Nephron (organoid): ENCODE measurements around the gene DPY19L3.

ENCODE experiments used
- H3K27ac Mint-ChIP-seq, 3 experiments: 2 replicates each; pipeline ENCODE4 v1.8.0; 2020; ENCODE audit warnings: mixed read lengths in 3 of 3, mild to moderate bottlenecking in 2 of 3, moderate library complexity in 1 of 3
- H3K27me3 Mint-ChIP-seq: 2 replicates; pipeline ENCODE4 v1.8.0; 2021; ENCODE audit warnings: low read depth, mild to moderate bottlenecking, moderate library complexity, mixed read lengths
- H3K36me3 Mint-ChIP-seq: 2 replicates; pipeline ENCODE4 v1.8.0; 2020; ENCODE audit warnings: low read depth, mixed read lengths
- H3K4me1 Mint-ChIP-seq: 2 replicates; pipeline ENCODE4 v1.8.0; 2020; ENCODE audit warnings: mixed read lengths
- H3K4me3 Mint-ChIP-seq, 3 experiments: 2 replicates each; pipeline ENCODE4 v1.8.0; 2020; ENCODE audit warnings: mild to moderate bottlenecking in 3 of 3, mixed read lengths in 3 of 3, moderate library complexity in 2 of 3
- H3K9me3 Mint-ChIP-seq: 2 replicates; pipeline ENCODE4 v1.8.0; 2020; ENCODE audit warnings: mixed read lengths
- CTCF ChIP-seq, 3 experiments: fragments of 200-600 bp; sonication (generic); IDR thresholded peaks; one replicate each; pipeline ENCODE4 v1.5.0; 2021; ENCODE audit warnings: antibody characterized with exemption in 3 of 3; ENCODE audit not compliant: unreplicated experiment in 3 of 3

DPY19L3 gene

GRCh38 chr19:32456406-32456805 lies 50.8 kb downstream of the DPY19L3 start:
- TF ChIP-seq CTCF (IDR thresholded peaks at IDR 0.05; ENCODE audit: unreplicated experiment in 3 of 3) = no peak
- peaks cover 13% of the 10 kb centered on the region for H3K4me1 Mint-ChIP-seq
- no peak overlapping the region for H3K27ac Mint-ChIP-seq
- no peaks in the 10 kb centered on the region for H3K9me3 Mint-ChIP-seq
- H3K27me3 Mint-ChIP-seq = no peaks in the 10 kb centered on the region
- H3K36me3 Mint-ChIP-seq = peaks cover 64% of the 10 kb centered on the region
- H3K4me3 Mint-ChIP-seq = no peak overlapping the region

GRCh38 chr19:32457571-32458158 lies 52.1 kb downstream of the DPY19L3 start:
- Mint-ChIP-seq H3K27ac (peak overlapping the region; percentile 20 to 87 (median 67)), H3K4me1 (peaks cover 13% of the 10 kb centered on the region), H3K36me3 (peaks cover 63% of the 10 kb centered on the region), H3K4me3 (no peak overlapping the region), H3K9me3 (no peaks in the 10 kb centered on the region), H3K27me3 (no peaks in the 10 kb centered on the region)
- no peak for TF ChIP-seq CTCF (IDR thresholded peaks at IDR 0.05; ENCODE audit: unreplicated experiment in 3 of 3)

- no peak for TF ChIP-seq CTCF (IDR thresholded peaks at IDR 0.05; ENCODE audit: unreplicated experiment in 3 of 3)
- Mint-ChIP-seq H3K4me1 (peaks cover 13% of the 10 kb centered on the region), H3K36me3 (peaks cover 61% of the 10 kb centered on the region), H3K9me3 (no peaks in the 10 kb centered on the region), H3K4me3 (no peak overlapping the region), H3K27me3 (no peaks in the 10 kb centered on the region), H3K27ac (peak overlapping the region; percentile 20 to 87 (median 67))
Measured at GRCh38 chr19:32458500-32459123, 53.0 kb downstream of the DPY19L3 start.

GRCh38 chr19:32459204-32459865 lies 53.8 kb downstream of the DPY19L3 start:
- peaks cover 60% of the 10 kb centered on the region for H3K36me3 Mint-ChIP-seq
- peak overlapping the region in 1 of 3 experiments; percentile 30 for H3K27ac Mint-ChIP-seq
- no peaks in the 10 kb centered on the region for H3K9me3 Mint-ChIP-seq
- H3K4me3 Mint-ChIP-seq = no peak overlapping the region
- no peak for TF ChIP-seq CTCF (IDR thresholded peaks at IDR 0.05; ENCODE audit: unreplicated experiment in 3 of 3)
- no peaks in the 10 kb centered on the region for H3K27me3 Mint-ChIP-seq
- H3K4me1 Mint-ChIP-seq = peaks cover 13% of the 10 kb centered on the region

GRCh38 chr19:32460476-32460875 lies 54.9 kb downstream of the DPY19L3 start:
- H3K4me3 Mint-ChIP-seq = no peak overlapping the region
- H3K27ac Mint-ChIP-seq = no peak overlapping the region
- H3K4me1 Mint-ChIP-seq = peaks cover 13% of the 10 kb centered on the region
- H3K27me3 Mint-ChIP-seq = no peaks in the 10 kb centered on the region
- TF ChIP-seq CTCF (IDR thresholded peaks at IDR 0.05; ENCODE audit: unreplicated experiment in 3 of 3) = no peak
- H3K9me3 Mint-ChIP-seq = no peaks in the 10 kb centered on the region
- H3K36me3 Mint-ChIP-seq = peaks cover 55% of the 10 kb centered on the region
